ENCODE data around the gene ARID1B.

The ARID1B gene

GRCh38 chr6:157196391-157196790 is 419.2 kb downstream of the ARID1B start:
- no peak overlapping the region for H3K4me3 ChIP-seq (replicated peaks; ENCODE audit: low read depth, low read length)
- TF ChIP-seq CTCF (IDR thresholded peaks at IDR 0.05; ENCODE audit: low read depth, low read length, missing control alignments) = no peak
- no peak for DNase-seq (ENCODE audit: extremely low read depth, low read depth)

DNA sequence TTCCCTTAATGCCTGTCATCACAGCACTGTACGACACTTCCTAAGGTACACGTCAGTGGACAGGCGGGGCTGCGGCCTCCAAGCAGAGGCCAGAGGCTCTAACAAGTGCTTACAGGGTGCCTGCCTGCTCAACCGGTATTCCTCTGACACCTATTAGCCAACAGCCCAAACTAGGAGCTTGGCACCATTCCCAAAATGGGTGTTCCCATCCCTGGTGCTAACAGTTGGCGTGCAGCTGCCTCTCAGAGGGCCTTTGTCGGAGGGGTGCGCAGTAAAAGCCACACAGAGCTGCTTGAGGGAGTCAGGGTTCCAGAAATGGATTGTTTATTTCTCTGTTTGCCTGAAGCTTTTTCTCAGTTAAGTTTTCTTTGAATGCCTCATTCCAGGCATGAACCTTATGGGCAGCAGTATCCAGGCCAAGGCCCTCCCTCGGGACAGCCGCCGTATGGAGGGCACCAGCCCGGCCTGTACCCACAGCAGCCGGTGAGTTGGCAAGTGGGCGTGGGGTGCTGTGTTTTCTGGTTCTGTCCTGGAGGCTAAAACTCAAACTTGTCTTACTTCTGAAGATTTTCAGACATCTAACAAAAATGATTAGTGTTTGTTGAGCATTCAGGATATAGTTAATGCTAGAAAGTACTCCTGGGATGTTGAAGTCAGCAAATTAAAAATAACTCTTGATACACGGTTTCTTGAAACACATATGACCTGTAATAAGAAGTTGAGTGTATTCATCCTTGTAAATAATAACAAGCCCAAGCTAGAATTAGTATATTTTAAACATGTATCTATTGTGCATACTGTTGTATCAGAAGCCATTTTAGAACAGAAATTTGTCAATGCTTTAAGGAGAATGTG is 421.5 kb downstream of the ARID1B start:
- no peak for DNase-seq (ENCODE audit: extremely low read depth, low read depth)

DNA sequence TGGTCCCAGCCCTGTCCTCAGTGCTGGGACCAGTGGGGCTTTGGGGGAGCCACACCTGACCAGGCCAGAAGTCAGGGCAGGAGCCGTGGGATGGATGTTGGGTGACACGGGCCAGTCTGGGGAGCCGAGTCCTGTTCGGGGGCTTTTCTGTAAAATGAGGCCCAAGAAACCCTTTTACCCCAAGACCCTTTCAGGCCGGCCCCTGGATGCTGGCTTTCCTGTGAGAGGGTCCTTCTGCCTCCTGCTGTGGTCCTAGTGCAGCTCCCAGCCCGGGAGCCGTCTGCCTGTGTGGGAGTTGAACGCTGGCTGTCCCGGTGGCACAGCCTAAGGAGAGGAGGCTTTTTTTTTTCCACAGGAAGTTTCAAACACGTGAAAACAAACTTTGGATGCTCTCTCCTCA is 422.9 kb downstream of the ARID1B start:
- H3K4me3 ChIP-seq (replicated peaks; ENCODE audit: low read depth, low read length) = no peak overlapping the region
- TF ChIP-seq CTCF (IDR thresholded peaks at IDR 0.05; ENCODE audit: low read depth, low read length, missing control alignments) = no peak
- DNase-seq (ENCODE audit: extremely low read depth, low read depth) = no peak

More for the DNA sequence above, 421.5 kb downstream of the ARID1B start:
- TF ChIP-seq CTCF (IDR thresholded peaks at IDR 0.05; ENCODE audit: low read depth, low read length, missing control alignments) = no peak
- no peak overlapping the region for H3K4me3 ChIP-seq (replicated peaks; ENCODE audit: low read depth, low read length)

GRCh38 chr6:157200611-157201010 is 423.4 kb downstream of the ARID1B start:
- DNase-seq (ENCODE audit: extremely low read depth, low read depth) = no peak
- no peak for TF ChIP-seq CTCF (IDR thresholded peaks at IDR 0.05; ENCODE audit: low read depth, low read length, missing control alignments)
- no peak overlapping the region for H3K4me3 ChIP-seq (replicated peaks; ENCODE audit: low read depth, low read length)

DNA sequence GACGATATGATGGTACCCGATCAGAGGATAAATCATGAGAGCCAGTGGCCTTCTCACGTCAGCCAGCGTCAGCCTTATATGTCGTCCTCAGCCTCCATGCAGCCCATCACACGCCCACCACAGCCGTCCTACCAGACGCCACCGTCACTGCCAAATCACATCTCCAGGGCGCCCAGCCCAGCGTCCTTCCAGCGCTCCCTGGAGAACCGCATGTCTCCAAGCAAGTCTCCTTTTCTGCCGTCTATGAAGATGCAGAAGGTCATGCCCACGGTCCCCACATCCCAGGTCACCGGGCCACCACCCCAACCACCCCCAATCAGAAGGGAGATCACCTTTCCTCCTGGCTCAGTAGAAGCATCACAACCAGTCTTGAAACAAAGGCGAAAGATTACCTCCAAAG is 423.9 kb downstream of the ARID1B start:
- no peak for DNase-seq (ENCODE audit: extremely low read depth, low read depth)
- H3K4me3 ChIP-seq (replicated peaks; ENCODE audit: low read depth, low read length) = no peak overlapping the region
- TF ChIP-seq CTCF (IDR thresholded peaks at IDR 0.05; ENCODE audit: low read depth, low read length, missing control alignments) = no peak

GRCh38 chr6:157203312-157203744 is 426.1 kb downstream of the ARID1B start:
- H3K4me3 ChIP-seq (replicated peaks; ENCODE audit: low read depth, low read length) = no peak overlapping the region
- no peak for TF ChIP-seq CTCF (IDR thresholded peaks at IDR 0.05; ENCODE audit: low read depth, low read length, missing control alignments)
- DNase-seq (ENCODE audit: extremely low read depth, low read depth) = no peak
